ENCODE measurements around the gene DBH.

DBH gene

DNA sequence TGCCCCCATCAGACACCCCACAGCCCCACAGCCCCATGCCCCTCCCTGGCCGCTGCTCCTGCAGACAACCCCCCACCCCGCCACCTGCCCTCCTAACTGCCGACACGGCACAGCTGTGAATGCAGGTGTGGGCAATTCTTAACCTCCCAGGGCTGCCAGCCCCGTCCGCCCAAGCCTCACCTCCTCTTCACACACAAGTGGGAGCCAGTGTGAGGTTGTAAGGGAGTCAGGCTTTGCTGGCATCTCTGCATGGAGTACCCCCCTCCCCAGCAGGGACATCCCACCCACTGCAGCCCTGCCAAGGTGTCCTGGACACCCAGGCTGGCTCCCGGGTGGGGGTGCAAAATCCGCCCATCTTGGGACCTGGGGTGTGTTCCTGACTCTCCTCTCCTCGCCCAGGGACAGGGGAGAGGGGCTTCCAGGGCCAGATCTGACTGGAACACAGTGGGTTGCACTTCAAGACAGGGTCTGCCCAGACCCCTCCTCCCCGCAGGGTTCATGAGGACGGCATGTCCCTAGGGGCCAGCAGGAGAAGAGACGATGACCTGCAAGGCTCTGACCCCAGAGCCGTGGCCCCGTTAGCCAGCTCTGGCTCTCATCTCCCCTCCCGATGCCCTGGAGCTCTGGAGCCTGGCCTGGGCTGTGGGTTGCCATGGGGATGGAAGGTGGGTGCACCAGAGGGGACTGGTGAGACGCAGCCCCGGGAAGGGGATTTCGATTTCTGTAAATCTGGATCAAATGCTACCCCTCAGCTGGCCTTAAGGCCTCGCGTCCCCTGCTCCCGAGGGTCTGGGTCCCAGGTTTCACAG lies 67.6 kb downstream of the DBH start:
- DNase-seq = peak; percentile 23

DNA sequence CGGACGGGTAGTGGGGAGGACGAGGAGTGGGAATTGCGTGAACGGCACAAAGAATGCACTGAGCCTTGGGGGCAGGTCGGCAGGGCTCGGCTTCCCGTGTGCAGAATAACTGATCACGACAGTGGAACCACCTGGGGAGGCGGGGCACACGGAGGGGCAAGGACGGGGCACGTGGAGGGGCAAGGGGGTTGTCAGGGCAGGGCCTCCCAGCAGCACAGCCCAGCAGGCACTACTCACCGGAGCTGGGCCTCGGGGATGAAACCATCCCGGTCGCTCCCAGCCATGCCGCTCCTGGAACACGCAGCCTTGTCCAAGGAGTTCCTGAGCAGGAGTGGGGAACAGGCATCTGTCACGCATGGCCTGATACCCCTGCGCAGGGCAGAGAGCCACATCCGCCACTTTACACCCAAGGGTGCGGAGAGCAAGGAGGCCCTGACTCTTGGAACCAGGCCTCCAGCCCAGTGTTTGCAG lies 68.6 kb downstream of the DBH start:
- peak; percentile 7 for DNase-seq

DNA sequence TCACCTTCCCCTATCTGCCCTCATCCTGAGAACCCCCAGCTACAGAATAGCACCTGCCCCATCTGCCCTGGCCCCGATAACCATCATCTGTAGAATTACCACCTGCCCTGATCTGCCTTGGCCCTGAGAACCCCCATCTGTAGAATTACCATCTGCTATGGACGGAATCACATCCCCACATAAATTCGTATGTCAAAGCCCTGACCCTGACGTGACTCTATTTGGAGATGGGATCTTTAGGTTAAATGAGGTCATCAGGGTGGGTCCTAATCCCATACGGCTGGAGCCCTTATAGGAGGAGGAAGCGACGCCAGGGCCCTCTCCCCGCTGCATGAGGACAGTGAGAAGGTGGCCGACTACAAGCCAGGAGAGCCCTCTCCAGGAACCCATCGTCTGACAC lies 69.4 kb downstream of the DBH start:
- DNase-seq = no peak

DNA sequence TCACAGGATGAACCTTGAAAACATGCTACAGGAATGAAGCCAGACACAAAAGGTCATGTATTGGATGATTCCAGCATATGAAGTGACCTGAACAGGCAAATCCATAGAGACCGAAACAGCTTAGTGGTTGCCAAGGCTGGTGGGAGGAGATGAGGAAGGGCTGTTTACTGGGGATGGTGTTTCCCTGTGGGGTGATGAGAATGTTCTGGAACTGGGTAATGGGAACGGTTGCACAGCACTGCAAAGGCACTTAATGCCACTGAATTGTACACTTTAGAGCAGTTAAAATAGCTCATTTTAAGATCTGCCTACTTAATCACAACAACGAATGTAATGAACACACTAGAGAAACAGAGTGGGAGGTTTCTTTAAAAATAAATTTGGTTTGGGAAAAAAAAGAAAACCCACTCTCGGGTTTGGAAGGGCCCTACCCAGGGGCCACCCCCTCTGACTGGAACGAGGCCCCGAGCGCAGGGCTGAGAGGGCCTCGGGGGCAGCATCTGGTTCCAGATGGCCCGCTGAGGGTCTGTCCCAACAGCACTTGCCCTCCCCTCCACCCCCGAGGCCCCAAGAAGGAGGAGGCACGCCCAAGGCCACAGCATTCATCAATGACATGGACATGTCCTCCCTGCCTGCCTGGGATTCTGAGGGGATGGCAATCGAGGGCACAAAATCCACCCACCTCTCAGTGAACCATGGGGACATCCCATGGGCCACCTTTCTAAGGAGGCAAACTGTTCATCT lies 70.3 kb downstream of the DBH start:
- peak; percentile 4 for DNase-seq

DNA sequence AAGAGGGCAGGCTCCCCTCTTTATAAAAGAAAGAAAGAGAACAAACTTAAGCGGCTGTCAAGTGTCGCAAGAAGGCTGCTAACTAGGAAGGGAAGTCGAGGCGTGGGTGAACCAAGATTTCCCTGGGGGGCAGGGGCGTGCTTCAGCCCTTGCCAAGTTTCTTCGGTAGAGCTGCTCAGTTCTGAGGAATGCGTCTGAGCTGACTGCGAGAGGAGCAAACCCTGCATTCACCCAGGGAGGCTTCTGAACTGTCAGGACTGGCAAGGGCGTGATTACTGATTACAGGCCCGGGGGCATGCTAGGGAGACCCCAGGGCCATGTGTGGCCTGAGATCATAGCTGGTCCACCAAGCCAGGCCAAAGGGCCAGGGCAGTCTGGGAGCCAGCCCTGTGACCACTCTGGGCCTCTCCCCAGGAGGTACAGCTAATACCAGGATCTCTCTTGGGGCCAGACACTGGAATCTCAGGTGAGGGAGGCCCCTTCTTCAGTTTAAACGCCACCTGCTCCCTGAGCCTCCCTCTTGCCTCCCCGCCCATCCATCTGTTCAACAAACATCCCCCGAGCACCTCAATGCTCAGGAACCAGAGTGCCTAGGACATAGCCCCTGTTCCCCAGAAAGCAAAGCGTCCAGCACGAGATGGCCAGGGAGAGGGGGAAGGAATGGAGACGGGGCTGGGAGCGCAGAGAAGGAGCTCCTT lies 71.1 kb downstream of the DBH start:
- peak; percentile 10 for DNase-seq

DNA sequence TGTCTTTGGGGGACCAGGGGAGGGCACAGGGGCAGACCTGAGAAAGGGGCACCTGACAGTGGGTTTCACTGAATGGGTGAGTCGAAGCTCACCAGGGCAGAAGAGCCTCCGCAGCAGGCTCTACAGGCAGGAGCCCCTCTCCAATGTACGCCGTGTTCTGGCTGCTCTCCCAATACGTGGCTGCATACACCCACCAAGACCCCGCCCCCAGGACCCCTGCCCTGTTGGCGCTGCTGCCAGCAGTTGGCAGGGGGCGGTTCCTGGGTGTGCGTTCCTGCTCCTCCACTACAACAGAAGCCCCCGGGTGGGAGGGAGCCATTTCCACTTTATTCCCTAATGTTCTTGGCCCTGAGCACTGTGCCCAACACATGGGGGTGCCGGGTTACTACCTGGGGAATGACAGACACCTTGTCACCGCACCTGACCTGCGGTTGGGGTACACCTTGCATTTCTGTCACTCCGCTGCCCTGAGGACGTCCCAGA lies 71.6 kb downstream of the DBH start:
- peak; percentile 14 for DNase-seq

DNA sequence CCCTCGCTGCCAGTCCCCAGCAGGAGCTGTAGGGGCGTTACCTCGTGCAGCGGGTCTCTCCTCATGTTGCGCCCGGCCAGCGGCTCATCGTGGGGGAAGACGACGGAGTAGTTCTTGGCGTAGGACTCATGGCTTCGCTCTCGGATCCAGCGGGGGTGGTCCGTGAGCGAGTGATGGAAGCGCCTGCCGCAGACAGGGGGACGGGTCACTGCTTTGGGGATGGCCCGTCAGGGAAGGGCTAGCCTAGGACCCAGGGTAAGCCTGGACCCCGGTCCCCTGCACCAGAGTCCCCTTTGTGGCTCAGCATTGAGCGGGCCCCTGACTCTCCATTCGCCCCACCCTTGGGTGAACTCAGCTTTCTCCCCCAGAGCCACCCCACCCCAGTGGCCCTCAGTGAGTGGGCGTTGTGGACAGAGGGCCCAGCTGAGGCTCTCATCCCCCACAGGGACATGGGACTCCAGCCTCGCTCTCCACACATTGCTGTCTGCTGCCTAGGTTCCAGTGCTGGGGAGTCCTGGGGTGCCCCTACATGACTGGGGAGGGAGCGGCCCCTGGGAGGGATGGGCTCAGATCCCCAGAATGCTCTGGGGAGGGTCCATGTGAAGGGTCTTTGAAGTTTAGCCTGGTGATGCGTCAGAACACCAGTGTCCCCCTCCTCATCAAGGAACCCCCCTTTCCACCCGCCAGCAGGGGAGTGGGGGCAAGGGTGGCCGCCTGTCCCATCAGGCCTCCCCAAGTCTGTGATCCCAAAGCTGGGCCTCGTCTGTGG lies 72.3 kb downstream of the DBH start:
- peak; percentile 7 for DNase-seq

All from activated naive CD4-positive, alpha-beta T cell treated with anti-CD3 and anti-CD28 coated beads, Interleukin-2, amount 50 U/mL, for 16 hours (primary cell).